GM21390 (cell line): ENCODE measurements around the gene FNDC8.
"Not testable (repeated sequence)": the region's sequence is repeated elsewhere in the genome, so short reads cannot be mapped to it uniquely, and the experiment has no call there.

Experiments used
- ATAC-seq: cut with Tn5 transposase; IDR thresholded peaks from one replicate; pipeline ENCODE4 v1.9.1; 2021; ENCODE audit not compliant: unreplicated experiment

FNDC8 gene

DNA sequence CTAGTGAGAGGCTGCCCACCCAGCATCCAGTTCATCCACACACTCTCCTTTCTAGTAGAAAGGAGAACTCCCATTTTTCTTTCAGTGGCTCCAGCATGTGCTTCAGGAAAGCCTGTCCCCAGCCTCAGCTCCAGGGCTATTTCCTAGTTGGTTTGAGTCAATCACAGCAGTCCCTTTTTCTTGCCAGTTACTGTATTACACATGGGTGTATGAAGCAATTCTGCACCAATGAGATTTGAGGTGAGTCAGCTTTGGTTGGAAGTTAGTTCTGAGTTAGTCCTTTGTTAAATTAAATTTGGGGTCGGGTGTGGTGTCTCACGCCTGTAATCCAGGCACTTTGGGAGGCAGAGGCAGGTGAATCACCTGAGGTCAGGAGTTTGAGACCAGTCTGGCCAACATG is 26.5 kb upstream of the FNDC8 start:
- no peak for ATAC-seq

DNA sequence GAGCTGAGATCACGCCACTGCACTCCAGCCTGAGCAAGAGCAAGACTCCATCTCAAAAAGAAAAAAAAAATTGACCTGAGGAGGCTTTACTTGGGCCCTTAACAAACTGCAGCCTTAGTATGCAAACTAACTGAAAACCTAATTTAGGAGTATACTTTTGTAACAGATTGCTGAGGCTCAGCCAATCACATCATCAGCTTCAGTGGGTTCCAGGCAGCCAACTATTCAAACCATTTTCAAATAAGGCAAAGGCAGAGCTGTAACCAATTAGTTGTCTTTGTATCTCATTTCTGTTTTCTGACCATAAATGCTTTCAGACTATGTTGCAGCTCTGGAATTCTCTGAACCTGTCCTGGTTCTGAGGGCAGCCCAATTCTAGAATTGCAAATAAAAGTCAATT is 25.7 kb upstream of the FNDC8 start:
- no peak for ATAC-seq

DNA sequence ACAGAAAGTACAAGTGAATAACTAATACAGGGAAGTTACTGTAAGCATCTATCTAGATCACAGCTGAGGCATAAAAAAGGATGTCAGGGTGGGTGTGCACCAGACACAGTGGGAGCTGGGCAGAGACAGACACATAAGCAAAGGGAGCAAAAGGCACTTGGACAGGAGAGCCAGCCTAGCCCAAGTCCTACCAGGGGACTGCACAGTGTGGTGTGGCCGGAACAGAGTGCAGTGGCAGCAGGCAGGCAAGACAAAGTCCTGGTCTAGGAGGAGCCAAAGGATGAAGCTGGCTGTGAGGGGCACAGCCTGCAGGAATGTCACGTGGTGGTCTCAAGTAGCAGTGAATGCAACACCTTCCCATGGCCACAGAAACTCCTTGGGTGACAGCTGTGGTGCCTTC is 23.6 kb upstream of the FNDC8 start:
- no peak for ATAC-seq

DNA sequence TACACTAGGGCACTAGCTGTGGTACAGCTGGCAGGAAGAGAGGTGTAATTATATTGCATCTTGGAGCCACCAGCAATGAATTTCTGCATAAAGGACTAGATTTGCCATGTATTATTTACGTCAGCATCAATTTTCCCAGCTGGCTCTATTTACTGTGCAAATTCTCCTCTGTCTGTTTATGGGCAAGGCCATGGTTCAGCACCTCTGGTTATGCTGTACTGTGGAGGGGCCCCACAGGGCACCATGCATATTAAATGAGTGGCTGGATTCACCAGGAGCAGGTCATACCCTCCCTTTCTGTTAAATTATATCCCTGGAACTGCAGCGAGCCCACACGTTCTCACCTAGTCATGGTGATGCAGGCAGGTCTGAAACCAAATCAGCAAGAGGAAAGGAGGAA is 21.5 kb upstream of the FNDC8 start:
- no peak for ATAC-seq

DNA sequence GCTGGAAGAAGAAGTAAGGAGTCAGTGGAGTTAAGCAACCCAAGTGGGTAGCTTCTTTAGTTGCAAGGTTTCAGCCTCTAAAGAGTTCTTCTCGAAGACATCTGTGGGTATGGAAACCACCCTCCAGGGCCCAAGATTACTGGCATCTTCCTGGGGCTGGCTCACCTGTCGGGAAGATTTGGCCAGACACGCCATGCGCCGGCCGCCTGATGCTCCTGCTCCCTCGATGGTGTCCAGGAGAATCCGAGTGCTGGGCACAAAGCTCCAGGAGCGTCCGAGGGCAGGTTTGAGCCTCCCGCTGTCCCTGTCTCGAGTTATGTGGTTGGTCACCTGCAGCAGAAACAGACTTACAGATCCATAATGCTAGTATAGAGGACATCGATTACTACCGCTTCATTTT is 20.4 kb upstream of the FNDC8 start:
- ATAC-seq, result no peak

- ATAC-seq, result no peak
Measured at GRCh38 chr17:35101725-35102124, 19.7 kb upstream of the FNDC8 start.

DNA sequence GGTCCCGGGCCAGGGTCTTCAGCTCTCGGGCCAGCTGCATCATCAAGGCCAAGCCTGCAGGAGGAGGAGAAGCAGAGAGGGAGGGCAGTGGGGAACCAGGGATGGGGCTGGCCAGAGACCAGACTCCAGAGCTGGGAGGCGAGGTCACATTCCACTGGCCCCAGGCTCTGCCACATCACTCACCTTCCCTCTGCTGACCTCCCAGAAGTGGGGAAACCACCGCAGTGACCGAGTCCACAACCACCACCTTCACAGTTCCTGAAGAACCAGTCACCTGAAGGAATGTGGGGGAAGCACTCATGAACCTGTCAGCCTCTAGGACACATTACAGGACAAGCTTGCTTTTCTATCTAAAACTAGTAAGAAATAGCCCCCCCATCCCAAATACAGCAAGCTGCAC is 18.1 kb upstream of the FNDC8 start:
- ATAC-seq, result no peak

GRCh38 chr17:35104844-35105450 is 16.5 kb upstream of the FNDC8 start:
- ATAC-seq, result no peak

- ATAC-seq, result not testable (repeated sequence)
Measured at GRCh38 chr17:35110791-35111190, 10.6 kb upstream of the FNDC8 start.

GRCh38 chr17:35116845-35117244 is 4.6 kb upstream of the FNDC8 start:
- ATAC-seq, result no peak

- no peak for ATAC-seq
Measured at GRCh38 chr17:35117984-35118383, 3.4 kb upstream of the FNDC8 start.

DNA sequence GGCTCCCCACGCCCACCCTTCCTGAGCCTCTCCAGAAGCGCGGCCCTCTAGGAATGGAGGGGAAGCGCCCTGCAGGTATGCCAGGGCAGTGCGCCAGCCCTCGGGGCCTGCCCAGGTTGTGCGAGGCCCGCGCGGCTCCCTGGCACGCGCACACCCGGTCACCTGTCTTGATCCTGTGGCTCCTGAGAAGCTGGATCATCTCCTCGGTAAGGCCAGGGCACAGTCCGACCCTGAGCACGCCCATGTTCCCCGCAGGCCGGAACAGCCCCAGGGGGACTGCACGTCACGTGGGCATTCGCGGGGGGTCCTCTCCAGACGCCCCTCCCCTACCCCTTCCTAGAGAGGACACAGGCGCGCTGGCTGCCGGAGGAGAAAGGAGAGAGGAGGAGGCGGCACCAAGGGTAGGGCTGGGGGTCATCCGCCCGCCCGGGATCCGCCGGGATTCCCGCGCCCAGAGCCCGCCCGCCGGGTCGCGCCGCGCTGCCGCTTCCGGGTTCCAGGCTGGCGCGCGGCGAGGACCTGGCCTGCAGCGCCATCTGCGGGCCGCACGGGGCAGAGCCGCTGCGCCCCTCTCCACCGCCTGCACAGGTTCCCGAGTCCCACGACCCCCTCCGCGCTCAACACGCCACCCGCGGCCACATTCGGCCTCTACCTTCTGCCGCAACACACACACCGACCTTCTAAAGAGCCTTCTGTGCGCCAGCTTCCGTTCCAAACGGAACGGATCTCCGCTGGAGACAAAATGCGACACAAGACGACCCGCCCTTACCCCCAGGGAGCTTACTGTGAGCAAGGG is 1.8 kb upstream of the FNDC8 start, which contains the start of gene RAD51D:
RAD51D (minus strand) TSS at position 491 of the 796 bp plus-strand sequence; CDS start at position 244, 247 bp downstream.
- ATAC-seq, result peak; percentile 74

- ATAC-seq, result no peak
Measured at GRCh38 chr17:35127751-35128514, 6.5 kb downstream of the FNDC8 start.

DNA sequence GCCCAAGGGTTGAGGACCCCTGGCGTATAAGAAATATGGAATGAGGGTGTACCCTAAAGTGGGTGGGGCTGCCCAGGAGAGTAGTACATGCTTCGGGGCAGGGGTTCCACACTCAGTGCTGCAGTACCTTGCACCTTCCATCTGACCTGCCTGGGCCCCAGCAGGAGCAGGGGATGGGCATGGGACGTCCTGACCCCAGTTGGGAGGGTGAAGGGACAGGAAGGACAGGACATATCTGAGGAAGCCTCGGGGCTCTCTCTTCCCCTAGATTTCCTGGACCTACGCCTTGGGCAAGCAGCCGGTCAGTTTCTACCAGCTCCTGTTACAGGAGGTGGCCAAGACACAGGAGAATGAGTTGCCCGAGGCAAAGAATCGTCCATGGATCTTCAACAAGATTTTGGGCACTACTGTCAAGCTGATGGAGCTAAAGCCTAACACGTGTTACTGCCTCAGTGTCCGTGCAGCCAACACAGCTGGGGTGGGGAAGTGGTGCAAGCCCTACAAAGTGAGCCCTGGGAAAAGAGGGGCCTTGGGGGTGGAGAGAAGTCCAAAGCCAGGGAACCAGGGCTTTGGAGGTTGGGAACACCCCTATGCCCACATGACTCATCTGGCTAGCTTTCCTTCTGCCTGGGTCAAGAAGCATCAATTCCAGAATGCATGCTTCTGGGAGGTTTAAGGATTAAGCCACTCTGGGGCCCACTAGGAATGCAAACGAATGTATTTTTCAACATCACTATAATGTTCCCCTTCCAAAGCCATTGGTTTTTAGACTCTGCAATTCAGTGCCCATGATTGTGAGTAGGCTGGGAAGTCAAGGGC is 7.9 kb downstream of the FNDC8 start:
- ATAC-seq, result no peak

GRCh38 chr17:35129973-35130351 is 8.5 kb downstream of the FNDC8 start:
- no peak for ATAC-seq

DNA sequence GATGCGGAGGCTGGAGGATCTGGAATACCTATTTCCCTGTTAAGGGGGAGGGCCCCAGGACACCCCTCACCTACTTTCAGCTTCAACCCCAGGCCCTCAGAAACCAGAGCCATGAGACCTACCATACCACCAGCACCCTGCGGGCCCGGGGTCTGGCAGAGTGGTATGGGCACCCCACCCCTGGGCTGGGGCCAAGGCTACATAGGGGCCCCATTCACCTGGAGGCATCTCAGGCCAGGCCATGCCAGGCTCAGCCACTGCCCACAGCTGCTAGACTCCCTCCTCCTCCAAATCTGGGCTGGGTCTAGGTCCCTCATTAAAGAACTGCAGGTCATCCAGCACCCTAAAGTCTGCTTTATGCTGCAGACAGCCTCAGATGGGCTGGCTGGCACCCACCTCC is 9.0 kb downstream of the FNDC8 start:
- no peak for ATAC-seq

- no peak for ATAC-seq
Measured at GRCh38 chr17:35132099-35132498, 10.7 kb downstream of the FNDC8 start.

- no peak for ATAC-seq
Measured at GRCh38 chr17:35132816-35133550, 11.6 kb downstream of the FNDC8 start.

- no peak for ATAC-seq
Measured at GRCh38 chr17:35135322-35135721, 13.9 kb downstream of the FNDC8 start.

- ATAC-seq, result no peak
Measured at GRCh38 chr17:35138218-35138617, 16.8 kb downstream of the FNDC8 start.
